Neuron (in vitro differentiated cells): ENCODE data around the gene COX7B2.

Source experiments
- H2AFZ ChIP-seq: one replicate; pipeline ENCODE4 v1.6.1; 2013; ENCODE audit warnings: low read depth, mild to moderate bottlenecking, inconsistent platforms, low read length, moderate library complexity
- H3K27me3 ChIP-seq: one replicate; pipeline ENCODE4 v1.6.1; 2013; ENCODE audit warnings: low read length; ENCODE audit not compliant: insufficient read depth
- H3K36me3 ChIP-seq: one replicate; pipeline ENCODE4 v1.6.1; 2013; ENCODE audit warnings: low read length; ENCODE audit not compliant: insufficient read depth
- H3K4me1 ChIP-seq: one replicate; pipeline ENCODE4 v1.6.1; 2013; ENCODE audit warnings: low read length; ENCODE audit not compliant: insufficient read depth
- H3K4me3 ChIP-seq: 2 replicates; pipeline ENCODE4 v1.5.1; 2013; ENCODE audit warnings: mild to moderate bottlenecking, low read length, moderate library complexity
- H3K9me3 ChIP-seq: one replicate; pipeline ENCODE4 v1.6.1; 2013; ENCODE audit warnings: low read length

The COX7B2 gene

GRCh38 chr4:46793036-46793435 lies 116.0 kb downstream of the COX7B2 start:
- H3K27me3 ChIP-seq = no peaks in the 10 kb centered on the region

GRCh38 chr4:46781434-46782092 lies 127.5 kb downstream of the COX7B2 start:
- Histone ChIP-seq H3K4me3 (no peak overlapping the region), H3K36me3 (no peaks in the 10 kb centered on the region), H3K9me3 (no peaks in the 10 kb centered on the region), H2AFZ (no peak overlapping the region), H3K27me3 (no peaks in the 10 kb centered on the region), H3K4me1 (no peaks in the 10 kb centered on the region)

More at GRCh38 chr4:46793036-46793435, 116.0 kb downstream of the COX7B2 start:
- H3K36me3 ChIP-seq = no peaks in the 10 kb centered on the region
- no peaks in the 10 kb centered on the region for H3K4me1 ChIP-seq
- H3K9me3 ChIP-seq = no peaks in the 10 kb centered on the region
- no peak overlapping the region for H3K4me3 ChIP-seq
- no peak overlapping the region for H2AFZ ChIP-seq

DNA sequence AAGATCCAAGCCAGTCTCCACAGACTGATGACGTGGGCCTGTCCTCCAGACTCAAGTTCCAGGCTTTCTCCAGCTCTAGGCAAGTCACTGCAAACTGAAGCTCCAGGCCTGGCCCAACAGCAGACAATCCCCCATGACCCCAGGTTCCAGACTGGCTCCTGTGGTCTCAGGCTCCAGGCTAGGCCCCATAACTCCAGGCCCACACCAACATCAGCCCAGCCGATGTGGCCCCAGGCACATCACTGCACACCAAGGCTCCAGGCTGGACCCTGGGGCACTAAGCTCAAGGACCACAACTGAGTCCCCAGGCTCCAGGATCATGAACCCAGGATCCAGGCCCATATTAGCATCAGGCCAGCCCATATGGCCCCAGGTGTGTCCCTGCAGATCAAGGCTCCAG lies 143.6 kb downstream of the COX7B2 start:
- Histone ChIP-seq H3K4me1 (no peaks in the 10 kb centered on the region), H3K4me3 (no peak overlapping the region), H3K27me3 (no peaks in the 10 kb centered on the region), H3K9me3 (no peaks in the 10 kb centered on the region), H3K36me3 (no peaks in the 10 kb centered on the region), H2AFZ (no peak overlapping the region)

DNA sequence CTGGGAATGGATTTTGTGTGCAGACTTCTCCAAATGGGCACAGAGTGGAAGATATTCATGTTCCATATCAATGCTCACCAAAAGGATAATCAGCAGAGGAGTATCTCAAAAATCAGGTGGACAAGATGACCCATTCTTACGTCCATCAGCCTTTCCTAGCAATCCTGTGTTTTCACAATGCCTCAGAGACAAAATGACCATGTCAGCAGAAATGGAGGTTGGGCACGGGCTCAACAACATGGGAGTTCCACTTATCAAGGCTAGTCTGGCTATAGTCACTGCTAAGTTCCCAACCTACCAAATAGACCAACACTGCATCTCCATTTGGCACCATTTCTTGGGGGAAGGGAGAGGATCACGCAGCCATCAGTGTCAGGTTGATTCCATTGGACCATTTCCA lies 179.0 kb downstream of the COX7B2 start:
- no peaks in the 10 kb centered on the region for H3K27me3 ChIP-seq
- H3K4me1 ChIP-seq = no peaks in the 10 kb centered on the region
- H2AFZ ChIP-seq = no peak overlapping the region
- H3K36me3 ChIP-seq = no peaks in the 10 kb centered on the region
- H3K4me3 ChIP-seq = no peak overlapping the region
- no peaks in the 10 kb centered on the region for H3K9me3 ChIP-seq

GRCh38 chr4:46720055-46720454 lies 189.0 kb downstream of the COX7B2 start:
- Histone ChIP-seq H3K36me3 (no peaks in the 10 kb centered on the region), H3K27me3 (no peaks in the 10 kb centered on the region), H3K4me3 (no peak overlapping the region), H3K9me3 (no peaks in the 10 kb centered on the region), H3K4me1 (no peaks in the 10 kb centered on the region), H2AFZ (no peak overlapping the region)

- Histone ChIP-seq H2AFZ (no peak overlapping the region), H3K9me3 (no peaks in the 10 kb centered on the region), H3K27me3 (no peaks in the 10 kb centered on the region), H3K4me3 (no peak overlapping the region), H3K4me1 (no peaks in the 10 kb centered on the region), H3K36me3 (no peaks in the 10 kb centered on the region)
Measured at GRCh38 chr4:46717950-46718349, 191.1 kb downstream of the COX7B2 start.

GRCh38 chr4:46715468-46715867 lies 193.6 kb downstream of the COX7B2 start:
- H3K27me3 ChIP-seq = no peaks in the 10 kb centered on the region
- no peak overlapping the region for H3K4me3 ChIP-seq
- no peaks in the 10 kb centered on the region for H3K9me3 ChIP-seq
- no peaks in the 10 kb centered on the region for H3K4me1 ChIP-seq
- H3K36me3 ChIP-seq = no peaks in the 10 kb centered on the region
- H2AFZ ChIP-seq = no peak overlapping the region

DNA sequence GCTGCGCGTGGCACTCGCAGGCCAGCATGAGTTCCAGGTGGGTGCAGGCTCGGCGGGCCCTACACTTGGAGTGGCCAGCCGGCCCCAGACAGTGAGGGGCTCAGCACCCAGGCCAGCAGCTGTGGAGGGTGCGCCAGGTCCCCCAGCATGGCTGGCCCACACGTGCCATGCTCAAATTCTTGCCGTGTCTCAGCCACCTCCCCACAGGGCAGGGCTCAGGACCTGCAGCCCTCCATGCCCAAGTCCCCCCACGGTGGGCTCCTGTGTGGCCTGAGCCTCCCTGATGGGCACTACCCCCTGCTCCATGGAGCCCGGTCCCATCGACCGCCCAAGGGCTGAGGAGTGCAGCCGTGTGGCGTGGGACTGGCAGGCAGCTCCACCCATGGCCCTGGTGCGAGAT lies 210.2 kb downstream of the COX7B2 start:
- H2AFZ ChIP-seq = no peak overlapping the region

More for the DNA sequence above, 210.2 kb downstream of the COX7B2 start:
- Histone ChIP-seq H3K9me3 (no peaks in the 10 kb centered on the region), H3K4me3 (no peak overlapping the region), H3K27me3 (no peaks in the 10 kb centered on the region), H3K4me1 (no peaks in the 10 kb centered on the region), H3K36me3 (no peaks in the 10 kb centered on the region)
